HG02852 (cell line): ENCODE data around the gene INTS1.

Experiments
- ATAC-seq: cut with Tn5 transposase; IDR thresholded peaks from one replicate; pipeline ENCODE4 v1.9.1; 2021; ENCODE audit warnings: mild to moderate bottlenecking, moderate library complexity; ENCODE audit not compliant: unreplicated experiment

INTS1 gene

DNA sequence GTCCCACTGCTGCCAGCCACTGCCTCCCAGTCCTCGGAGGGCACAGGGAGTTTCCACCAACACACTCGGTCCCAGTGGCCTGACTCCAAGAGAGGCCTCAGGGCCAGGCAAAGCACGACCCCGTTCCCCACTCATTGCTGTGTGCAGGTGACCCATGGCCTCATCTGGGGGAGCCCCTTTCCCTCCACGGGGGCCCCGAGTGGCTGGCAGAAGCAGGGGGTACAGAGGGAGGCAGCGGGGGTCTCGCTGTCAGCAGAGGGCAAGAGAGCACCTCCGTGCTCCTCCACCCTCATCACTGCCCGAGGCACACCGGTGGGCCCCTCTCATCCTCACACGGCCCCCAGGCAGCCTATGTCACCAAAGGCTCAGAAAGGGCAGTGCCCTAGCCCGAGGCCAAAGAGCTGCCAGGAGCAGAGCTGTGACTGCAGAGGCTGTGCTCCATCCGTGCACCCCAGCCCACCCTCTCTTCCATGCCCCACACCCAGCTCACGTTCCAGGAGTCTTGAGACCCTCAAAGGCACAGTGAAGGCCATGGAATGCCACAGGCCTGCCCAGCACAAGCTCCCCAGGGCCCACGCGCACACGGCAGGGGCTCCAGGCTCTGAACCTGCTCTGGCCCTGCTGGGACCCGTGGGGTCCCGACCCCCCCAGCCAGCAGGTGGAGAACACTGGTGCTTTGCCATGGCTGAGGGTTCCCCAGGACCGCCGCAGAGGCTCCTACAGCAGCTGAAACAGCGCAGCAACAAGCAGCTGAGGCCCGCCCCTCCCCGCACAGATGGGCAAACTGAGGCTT is 70.9 kb downstream of the INTS1 start:
- no peak for ATAC-seq

DNA sequence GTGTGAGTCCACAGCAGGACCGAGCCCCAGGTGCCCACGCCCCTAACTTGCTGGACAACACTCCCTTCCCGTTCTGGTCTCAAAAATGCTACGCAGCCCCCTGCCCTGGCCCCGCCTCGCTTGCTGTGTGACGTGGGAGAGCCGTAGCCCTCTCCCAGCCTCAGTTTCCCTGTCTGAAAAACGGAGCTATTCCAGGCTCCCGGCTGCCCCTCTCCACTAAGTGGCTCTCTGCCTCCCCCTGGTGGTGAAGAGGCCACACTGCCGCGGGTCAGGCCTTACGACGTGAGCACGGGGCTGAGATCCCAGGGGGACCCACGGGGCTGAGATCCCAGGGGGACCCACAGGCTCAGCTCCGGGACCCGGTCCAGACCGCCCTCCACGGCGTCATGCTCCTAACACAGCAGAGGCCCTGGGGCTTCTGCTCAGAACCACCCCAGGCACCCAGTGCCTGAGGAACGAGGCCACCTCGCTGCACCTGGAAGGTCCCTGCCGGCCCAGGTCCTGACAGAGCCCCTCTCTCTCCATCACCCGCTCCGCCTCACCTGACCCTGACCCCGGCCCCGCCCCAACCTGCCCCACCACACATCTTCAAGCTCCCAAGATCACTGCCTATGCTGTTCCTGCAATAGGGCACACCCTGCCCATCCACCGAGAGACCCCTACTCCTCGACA is 71.6 kb downstream of the INTS1 start:
- ATAC-seq = no peak

DNA sequence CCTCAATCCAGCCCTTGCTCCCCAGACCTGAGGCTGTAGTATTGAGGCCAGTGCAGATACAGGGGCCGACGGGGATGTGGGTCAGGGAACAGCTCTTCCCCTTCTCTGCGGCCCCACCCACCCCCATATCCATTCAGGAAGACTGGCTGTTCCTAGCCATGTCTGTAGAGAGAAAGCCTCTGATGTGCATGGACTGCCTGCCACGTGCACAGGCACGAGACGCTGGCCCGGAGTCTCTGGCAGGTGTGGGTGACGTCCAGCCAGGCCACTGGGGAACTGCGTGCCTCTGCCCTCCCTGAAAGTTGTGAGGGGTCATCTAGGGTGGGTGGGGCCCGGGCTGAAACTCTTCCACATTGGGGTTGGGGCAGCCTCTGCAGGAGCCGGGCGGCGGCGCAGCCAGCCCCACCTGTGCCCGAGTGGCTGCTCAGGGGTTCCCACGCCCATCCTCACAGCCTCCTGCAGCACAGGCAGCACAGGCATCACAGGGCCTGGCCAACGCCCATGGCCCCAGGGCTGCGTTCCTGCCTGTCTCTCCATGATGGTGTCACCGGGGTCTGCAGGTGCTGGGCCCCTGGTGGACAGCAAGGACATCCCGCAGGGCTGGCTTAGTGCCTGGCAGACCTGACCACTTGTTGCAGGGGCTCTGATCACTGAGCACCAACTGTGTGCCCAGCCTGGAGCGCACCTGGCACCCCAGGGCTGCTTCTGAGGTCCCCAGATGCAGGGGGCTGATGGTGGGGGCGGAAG is 72.4 kb downstream of the INTS1 start:
- no peak for ATAC-seq

DNA sequence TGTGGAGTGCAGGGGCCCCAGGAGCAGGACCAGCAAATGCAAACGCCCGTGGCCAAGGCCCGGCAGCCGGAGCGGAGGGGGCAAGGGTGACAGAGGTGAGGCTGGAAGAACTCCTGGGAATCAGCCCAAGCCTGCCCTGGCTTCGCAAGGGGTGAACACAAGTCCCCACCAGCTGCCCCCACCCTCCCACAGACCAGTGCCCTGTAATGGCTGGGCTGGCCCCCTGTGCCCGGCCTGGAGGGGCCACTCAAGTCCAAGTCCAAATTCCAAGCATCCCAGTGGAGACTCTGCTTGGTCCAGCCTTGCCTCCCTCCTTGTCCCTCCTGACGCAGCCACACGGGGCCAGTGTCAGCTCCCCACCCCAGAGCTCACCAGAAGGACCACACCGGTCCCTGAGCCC is 73.0 kb downstream of the INTS1 start:
- ATAC-seq = no peak

DNA sequence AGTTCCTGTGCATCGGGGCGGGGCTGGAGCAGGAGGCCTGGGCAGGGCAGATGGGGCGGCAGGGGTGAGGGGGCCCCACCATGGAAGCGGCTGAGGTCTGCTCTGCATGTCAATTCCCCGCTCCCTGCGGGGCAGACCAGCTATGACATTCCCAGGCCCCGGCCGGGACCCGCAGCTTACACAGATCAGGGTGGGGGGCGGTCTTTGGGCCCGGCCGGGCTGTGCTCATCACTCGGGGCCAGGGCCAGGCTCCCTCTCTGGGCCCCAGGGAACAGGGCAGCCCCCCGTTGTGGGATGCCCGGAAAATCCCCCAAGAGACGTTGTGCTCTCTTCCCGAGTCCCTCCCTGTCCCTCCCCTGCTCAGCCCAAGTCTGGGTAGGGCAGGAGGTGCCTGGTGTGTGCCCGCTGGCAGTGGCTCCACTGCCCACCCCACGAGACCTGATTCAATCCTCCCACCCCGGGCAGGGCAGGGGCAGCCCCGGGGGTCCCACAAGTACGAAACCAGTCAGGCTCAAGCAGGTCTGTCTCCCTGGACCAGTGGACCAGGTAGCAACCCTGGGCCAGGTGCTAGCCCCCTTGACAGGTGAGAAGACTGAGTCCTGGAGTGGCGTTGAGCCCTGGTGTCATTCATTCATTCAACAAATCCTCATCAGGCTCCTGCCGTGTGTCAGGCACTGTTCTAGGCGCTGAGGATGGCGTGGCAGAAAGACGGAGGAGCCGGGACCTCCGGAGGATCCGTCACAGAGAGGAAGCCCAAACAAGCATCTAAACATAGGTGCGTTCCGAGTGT is 73.9 kb downstream of the INTS1 start:
- no peak for ATAC-seq

DNA sequence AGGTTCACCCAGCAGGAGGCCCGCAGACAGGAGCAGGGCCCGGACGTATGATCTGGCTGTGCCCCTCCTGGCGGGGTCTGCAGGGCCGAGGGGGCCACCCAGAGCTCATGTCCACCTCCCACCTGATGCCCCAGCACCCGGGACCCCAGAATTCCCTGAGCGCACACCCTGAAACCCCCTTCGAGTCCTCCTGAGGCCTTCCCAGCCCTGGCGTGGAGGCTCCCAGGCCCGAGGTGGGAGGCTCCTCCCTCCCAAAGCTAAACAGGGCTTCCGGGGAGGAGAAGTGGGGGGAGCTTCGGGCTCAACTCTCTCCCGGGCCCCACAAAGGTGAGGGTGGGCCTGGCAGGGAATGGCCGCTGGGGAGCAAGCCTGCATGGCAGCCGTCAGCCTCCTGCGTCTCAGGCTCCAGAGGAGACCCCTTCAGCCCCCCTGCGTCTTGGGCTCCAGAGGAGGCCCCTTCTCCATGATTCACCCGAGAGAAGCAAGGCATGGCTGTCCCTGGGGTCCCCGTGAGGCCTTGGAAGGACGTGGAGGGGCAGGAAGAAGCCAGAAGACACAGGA is 75.2 kb downstream of the INTS1 start:
- no peak for ATAC-seq

DNA sequence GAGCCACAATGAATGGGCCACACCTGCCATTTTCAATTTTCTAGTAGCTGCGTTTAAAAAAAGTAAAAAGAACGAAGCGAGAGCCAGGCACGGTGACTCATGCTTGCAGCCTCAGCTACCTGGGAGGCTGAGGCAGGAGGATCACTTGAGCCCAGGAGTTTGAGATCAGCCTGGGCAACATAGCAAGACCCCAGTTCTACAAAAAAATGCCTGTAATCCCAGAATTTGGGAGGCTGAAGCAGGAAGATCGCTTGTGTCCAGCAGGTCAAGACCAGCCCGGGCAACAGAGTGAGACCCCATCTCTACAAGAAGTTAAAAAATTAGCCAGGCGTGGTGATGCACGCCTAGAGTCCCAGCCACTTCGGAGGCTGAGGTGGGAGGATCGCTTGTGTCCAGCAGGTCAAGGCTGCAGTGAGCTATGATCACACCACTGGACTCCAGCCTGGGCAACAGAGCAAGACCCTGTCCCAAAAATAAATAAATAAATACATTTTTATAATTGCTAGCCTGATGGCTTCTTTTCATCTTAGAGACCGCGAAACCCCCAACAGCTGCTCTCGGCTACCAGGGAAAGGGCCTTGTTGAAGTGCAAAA is 77.0 kb downstream of the INTS1 start:
- ATAC-seq = no peak

DNA sequence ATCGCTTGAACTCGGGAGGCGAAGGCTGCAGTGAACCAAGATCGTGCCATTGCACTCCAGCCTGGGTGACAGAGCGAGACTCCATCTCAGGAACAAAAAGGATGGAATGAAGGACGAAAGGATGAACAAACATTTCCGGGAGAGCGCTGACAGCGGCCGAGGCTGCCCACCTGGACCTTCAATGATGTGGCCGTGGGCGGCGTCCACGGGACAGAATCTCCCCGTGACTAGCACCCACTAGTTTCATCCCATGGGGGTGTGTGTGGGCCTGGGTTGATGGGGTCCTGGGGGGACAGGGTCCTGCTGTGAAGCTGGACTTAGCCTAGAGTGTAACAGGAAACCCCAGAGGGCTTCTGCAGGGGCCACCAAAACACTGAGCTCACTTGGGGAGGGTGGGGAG is 77.7 kb downstream of the INTS1 start:
- ATAC-seq = no peak

DNA sequence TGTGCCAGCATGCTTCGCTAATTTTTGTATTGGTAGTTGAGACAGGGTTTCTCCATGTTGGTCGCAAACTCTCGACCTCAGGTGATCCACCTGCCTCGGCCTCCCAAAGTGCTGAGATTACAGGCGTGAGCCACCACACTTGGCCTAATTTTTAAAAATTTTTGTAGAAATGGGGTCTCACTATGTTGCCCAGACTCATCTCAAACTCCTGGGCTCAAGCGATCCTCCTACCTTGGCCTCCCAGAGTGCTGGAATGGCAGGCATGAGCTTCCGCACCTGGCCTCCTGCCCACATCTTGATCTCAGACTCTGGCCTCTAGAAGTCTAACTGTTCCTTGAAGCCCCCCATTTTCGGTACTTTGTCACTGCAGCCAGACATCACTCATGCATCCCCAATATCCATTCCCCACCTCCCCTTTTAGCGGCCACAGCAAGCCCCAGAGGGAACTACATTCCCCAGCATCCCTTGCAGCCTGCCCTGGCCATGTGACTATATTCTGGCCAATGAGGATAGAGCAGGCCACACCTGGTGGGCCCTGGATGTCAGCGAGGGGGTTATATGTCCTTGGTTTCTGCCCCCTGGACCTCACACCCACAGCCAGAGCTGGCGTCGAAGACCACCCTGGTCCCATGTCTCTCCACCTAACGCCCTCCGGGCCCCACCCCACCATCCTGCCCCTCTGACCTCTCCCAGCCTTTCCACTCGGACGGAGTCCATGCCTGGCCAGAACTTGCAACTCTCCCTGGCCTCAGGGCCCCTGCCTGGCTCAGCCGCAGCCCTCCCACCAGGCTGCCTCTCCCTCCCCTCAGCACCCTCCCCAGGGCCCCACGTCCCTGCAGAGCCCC is 78.7 kb downstream of the INTS1 start:
- ATAC-seq = no peak

DNA sequence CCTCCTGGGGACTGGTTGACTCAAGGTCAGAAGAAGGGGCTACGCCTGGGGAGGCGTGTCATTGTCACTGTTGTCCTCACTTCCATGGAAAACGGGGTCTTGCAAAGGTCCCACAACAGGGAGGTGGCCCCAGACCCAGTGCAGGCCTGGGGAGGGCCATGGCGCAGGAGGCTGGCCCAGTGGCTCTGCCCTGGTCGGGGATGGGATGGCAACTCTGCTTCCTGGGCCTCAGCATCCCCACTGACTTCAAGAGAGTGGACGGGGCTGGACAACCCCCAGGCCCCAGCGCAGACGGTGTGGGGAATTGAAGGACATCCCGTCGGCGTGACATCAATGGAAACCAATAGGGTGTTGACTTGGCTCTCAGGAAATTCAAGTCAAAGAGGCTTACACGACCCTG is 80.1 kb downstream of the INTS1 start:
- no peak for ATAC-seq

DNA sequence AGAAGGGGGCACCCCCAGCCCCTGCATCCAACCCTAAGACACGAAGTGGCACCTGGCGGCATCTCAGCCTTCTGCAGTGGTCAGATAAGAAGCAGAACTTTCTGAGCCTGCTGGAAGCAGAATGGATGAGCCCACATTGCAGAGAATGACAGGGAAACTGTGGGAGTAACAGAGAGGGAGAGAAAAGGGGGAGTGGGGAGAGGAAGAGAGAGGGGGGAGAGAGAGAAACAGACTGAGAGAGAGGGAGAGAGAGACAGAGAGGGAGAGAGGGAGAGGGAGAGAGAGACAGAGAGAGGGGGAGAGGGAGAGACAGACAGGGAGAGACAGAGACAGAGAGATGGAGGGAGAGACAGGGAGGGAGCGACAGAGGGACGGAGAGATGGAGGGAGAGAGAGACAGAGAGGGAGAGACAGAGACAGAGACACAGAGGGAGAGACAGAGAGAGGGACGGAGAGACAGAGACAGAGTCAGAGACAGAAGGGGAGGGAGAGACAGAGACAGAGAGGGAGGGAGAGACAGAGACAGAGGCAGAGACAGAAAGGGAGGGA is 80.9 kb downstream of the INTS1 start:
- no peak for ATAC-seq

DNA sequence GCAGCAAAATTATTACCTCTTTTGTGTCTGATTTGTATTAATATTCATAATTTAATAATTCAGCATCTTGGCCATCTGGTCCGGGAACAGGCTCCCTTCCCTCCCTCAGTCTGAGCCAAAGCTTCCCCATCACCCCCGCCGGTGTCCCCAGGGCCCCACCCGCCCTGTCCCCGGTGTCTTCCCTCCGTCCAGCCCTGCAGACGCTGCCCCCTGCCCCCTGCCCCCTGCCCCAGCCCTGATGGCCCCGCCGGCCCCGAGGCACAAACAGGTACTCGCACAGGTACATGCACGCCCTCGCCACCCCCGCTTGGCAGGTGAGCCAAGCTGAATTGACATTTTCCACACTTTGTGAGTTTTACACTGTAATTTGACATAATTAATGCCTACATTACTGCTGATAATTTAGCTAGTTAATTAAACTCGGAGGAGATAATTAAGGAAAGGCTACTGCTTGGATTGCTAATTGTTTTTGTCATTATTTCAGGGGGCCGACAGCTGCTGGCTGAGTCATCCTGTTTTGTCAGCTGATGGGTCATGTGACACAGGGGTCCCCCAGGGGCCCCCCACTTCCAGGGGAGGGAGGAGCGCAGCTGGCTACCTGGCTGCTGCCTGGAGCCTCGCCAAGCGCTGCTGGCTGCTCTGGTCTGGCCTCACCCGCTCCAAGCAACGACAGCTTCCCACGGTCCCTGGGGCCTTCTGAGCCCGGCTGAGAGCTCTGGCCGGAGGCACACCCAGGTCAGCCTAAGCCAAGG is 81.5 kb downstream of the INTS1 start:
- no peak for ATAC-seq

DNA sequence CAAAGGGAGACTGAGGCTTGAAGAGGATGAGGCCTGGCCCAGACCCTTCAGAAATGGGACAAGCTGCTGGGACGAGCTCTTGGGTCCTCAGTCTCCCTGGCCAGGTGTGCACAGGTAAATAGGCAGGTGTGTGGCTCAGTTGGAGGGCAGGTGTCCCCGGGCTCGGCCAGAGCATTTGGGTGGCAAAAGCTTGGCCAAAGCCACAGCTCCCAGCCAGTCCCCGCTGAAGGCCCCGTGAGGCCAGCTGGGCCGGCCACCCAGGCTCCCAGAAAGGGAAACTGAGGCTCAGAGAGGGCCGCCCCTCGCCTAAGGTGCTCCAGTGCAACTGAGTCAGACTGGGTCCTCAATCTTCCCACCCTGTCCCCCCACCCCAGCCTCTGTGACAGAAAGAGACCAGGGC is 82.2 kb downstream of the INTS1 start:
- no peak for ATAC-seq

DNA sequence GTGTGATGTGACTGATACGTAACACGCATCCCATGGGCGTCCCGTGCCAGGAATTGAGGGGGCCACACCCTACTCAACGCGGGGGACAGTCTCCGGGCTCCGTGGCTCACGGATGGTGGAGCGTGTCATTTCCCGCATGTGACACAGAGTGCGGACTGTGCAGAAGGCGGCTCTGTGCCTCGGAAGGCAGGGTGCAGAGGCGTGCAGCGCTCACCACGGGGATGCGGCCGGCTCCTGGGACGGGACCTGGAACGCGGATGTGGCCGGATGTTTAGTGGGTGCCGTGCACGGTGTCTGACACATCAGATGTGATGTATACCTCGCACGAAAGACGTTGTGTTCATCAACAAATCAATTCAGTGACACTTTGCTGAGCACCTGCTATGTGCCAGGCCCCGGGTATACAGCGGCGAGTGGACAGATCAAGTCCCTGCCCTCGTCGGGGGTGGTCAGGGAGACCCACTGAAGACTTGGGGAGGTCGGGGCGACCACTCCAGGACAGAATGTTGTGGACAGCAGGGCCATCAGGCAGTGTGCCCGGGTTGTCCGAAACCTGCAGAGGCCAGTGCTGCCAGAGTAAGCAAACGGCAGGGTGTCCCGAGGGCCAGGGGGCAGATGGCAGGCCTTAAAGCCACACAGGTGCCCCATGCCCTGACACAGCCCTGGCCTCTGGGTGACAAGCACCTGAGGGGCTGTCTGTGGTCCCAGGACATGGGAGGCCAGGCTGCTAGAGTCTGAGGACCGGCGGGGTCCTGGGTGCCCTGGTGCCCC is 83.0 kb downstream of the INTS1 start:
- ATAC-seq = no peak
